Measurements from ENCODE around the gene ZNF526.

Gene ZNF526

DNA sequence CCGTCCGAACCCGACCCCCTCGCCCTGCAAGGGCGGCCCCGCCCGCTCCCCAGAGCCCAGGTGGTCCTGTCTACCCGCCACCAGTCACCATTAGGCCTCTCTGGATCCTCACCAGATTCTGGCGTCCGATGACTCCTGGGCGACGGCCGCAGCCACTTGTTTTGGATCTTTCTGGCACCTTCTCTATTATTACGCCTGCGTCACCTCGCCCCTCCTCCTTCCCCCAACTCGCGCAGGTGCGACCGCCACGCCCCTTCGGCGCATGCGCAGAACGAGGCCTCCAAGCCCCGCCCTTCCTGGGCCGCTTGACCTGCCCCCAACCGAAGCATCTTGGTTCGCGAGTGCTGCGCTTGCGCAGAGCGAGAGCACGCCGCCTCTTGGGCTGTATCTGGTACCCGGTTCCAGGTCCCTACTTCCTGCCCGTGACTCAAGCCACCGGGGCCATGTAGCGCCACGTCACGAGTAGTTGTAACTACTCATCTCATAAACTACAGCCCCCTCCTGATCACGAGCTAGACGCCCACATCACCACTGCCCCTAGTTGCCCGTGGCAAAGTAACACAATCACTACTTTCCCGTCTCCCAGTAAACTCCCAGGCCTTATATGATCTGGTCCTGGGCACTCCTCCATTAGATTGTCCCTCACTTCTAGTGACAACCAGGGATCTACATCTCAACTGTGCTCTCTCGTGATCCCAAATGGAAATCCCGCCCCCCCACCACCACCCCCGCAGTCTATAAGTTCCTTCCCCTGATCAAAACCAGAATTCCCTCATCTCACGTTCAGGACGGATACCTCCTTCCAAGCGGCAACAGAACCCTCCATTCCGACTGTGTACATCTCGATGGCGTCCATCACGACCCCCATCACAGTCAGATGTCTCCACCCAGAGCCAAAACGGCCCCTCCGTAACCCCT, 2.3 kb upstream of the ZNF526 start, which contains the start of gene DEDD2:
TSS of gene DEDD2 (minus strand) at position 158 of the 918 bp plus-strand sequence. CDS start 670 bp downstream, outside the sequence.
- Histone ChIP-seq H3K27ac (peak within 1 kb of the TSS; percentile 85), H3K27me3 (no peaks in the 10 kb centered on the region), H3K4me3 (peak within 1 kb of the TSS; percentile 93), H3K9ac (peak within 1 kb of the TSS; percentile 89), H3K4me2 (peak within 1 kb of the TSS; percentile 95), H3K36me3 (peaks cover 36% of the 10 kb centered on the region), H3K9me3 (no peaks in the 10 kb centered on the region), H3K4me1 (peaks cover 61% of the 10 kb centered on the region), H4K20me1 (peaks cover 68% of the 10 kb centered on the region)
- no peak for TF ChIP-seq Cebpa-rat (IDR thresholded peaks at IDR 0.05)

DNA sequence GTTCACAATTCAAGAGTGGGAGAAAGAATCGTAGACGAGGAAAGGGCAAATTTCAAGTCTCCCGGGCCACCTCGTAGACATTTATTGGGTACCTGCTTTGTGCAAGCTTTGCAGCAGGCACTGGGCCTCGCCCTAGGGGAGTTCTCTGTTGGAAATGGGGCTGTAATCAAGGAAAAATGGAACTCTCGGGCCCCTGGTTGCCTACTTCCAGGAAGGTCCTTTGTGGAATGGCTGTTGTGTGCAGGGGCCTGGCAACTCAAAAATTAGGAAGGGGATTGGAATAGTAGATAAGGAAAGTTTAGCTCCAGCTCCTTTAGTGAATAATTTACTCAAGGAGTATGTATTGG, 612 bp downstream of the ZNF526 start:
- Histone ChIP-seq H3K4me3 (peak overlapping the region; percentile 77), H3K4me2 (peak overlapping the region; percentile 95), H3K9ac (peak overlapping the region; percentile 89), H4K20me1 (peaks cover 66% of the 10 kb centered on the region), H3K27ac (peak overlapping the region; percentile 78), H3K9me3 (no peaks in the 10 kb centered on the region), H3K4me1 (peaks cover 43% of the 10 kb centered on the region), H3K36me3 (peaks cover 36% of the 10 kb centered on the region), H3K27me3 (no peaks in the 10 kb centered on the region)
- no peak for TF ChIP-seq Cebpa-rat (IDR thresholded peaks at IDR 0.05)

- Histone ChIP-seq H3K27me3 (no peaks in the 10 kb centered on the region), H3K4me2 (no peak overlapping the region), H3K4me3 (no peak overlapping the region), H3K36me3 (peaks cover 80% of the 10 kb centered on the region), H3K9ac (no peak overlapping the region), H3K4me1 (peaks cover 13% of the 10 kb centered on the region), H4K20me1 (peaks cover 94% of the 10 kb centered on the region), H3K27ac (no peak overlapping the region), H3K9me3 (no peaks in the 10 kb centered on the region)
- no peak for TF ChIP-seq Cebpa-rat (IDR thresholded peaks at IDR 0.05)
Measured at GRCh38 chr19:42224940-42225717, 5.0 kb downstream of the ZNF526 start.

GRCh38 chr19:42225718-42226292, 5.7 kb downstream of the ZNF526 start:
- H3K4me2 ChIP-seq, result no peak overlapping the region
- H3K4me1 ChIP-seq, result peaks cover 11% of the 10 kb centered on the region
- TF ChIP-seq Cebpa-rat (IDR thresholded peaks at IDR 0.05), result no peak
- H3K27ac ChIP-seq, result no peak overlapping the region
- H3K27me3 ChIP-seq, result no peaks in the 10 kb centered on the region
- peaks cover 86% of the 10 kb centered on the region for H3K36me3 ChIP-seq
- H3K9me3 ChIP-seq, result no peaks in the 10 kb centered on the region
- H4K20me1 ChIP-seq, result peaks cover 96% of the 10 kb centered on the region
- no peak overlapping the region for H3K9ac ChIP-seq
- no peak overlapping the region for H3K4me3 ChIP-seq

DNA sequence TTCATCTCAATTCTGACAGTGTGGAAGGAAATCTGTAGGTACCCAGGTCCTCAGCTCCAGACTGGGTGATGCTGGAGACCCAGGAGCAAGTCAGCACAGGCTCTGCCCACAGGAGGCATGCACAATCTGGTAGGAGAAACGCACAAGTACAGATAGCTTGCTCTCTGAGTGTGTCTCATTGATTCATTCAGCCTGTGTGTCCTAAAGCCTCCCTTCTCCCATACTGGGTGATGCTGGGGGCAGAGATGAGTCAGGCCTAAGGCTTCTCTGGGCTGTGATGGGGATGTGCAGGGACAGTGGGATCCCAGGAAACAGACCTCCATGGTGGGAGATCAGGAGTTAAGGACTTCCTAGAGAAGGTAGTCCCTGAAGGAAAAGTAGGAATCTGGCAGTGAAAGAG, 6.8 kb downstream of the ZNF526 start:
- peaks cover 4% of the 10 kb centered on the region; the same call in 1 of the 2 replicates for H3K4me1 ChIP-seq
- no peaks in the 10 kb centered on the region for H3K9me3 ChIP-seq
- H4K20me1 ChIP-seq, result peaks cover 96% of the 10 kb centered on the region
- no peak overlapping the region for H3K4me2 ChIP-seq
- H3K27ac ChIP-seq, result no peak overlapping the region
- no peak overlapping the region for H3K4me3 ChIP-seq
- H3K27me3 ChIP-seq, result no peaks in the 10 kb centered on the region
- peaks cover 96% of the 10 kb centered on the region for H3K36me3 ChIP-seq
- no peak overlapping the region for H3K9ac ChIP-seq
- no peak for TF ChIP-seq Cebpa-rat (IDR thresholded peaks at IDR 0.05)

- Histone ChIP-seq H3K27ac (no peak overlapping the region), H3K4me3 (no peak overlapping the region), H3K4me1 (peaks cover 10% of the 10 kb centered on the region; the same call in 1 of the 2 replicates), H3K9ac (no peak overlapping the region), H3K4me2 (no peak overlapping the region), H3K27me3 (no peaks in the 10 kb centered on the region), H4K20me1 (peaks cover 94% of the 10 kb centered on the region), H3K36me3 (peaks cover 97% of the 10 kb centered on the region), H3K9me3 (no peaks in the 10 kb centered on the region)
- no peak for TF ChIP-seq Cebpa-rat (IDR thresholded peaks at IDR 0.05)
Measured at GRCh38 chr19:42228641-42229040, 8.5 kb downstream of the ZNF526 start.

- no peak overlapping the region for H3K4me2 ChIP-seq
- no peak for TF ChIP-seq Cebpa-rat (IDR thresholded peaks at IDR 0.05)
- H3K27ac ChIP-seq, result no peak overlapping the region
- H3K27me3 ChIP-seq, result no peaks in the 10 kb centered on the region
- no peaks in the 10 kb centered on the region for H3K9me3 ChIP-seq
- H4K20me1 ChIP-seq, result peaks cover 97% of the 10 kb centered on the region
- H3K4me1 ChIP-seq, result peaks cover 10% of the 10 kb centered on the region; the same call in 1 of the 2 replicates
- H3K36me3 ChIP-seq, result peaks cover 98% of the 10 kb centered on the region
- no peak overlapping the region for H3K4me3 ChIP-seq
- H3K9ac ChIP-seq, result no peak overlapping the region
Measured at GRCh38 chr19:42229301-42229854, 9.3 kb downstream of the ZNF526 start.

DNA sequence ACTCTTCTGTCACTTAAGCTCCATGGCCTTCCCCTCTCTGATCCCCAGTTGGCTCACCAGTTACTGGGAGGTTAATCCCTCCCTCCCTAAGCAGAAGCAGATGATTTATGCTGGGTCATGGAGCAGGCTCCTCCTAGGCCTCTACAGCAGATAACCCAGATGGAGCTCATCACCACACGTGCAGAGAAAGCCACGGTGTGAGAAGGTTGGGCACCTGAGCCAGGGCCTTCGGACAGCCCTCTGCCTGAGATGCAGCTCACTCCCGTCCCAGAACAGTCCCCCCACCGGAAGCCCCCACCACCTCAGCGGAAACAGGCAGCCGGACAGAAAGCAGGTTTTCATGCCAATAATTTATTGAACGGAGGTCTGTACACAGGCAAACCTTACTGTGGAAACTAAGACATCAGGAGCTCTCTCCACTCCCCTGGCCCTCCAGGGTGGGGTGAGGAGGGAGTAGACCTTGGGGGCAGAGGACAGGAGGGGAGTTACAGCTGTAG, 9.8 kb downstream of the ZNF526 start:
- no peak overlapping the region for H3K4me3 ChIP-seq
- H3K9me3 ChIP-seq, result no peaks in the 10 kb centered on the region
- H4K20me1 ChIP-seq, result peaks cover 97% of the 10 kb centered on the region
- no peaks in the 10 kb centered on the region for H3K27me3 ChIP-seq
- no peak overlapping the region for H3K9ac ChIP-seq
- H3K4me1 ChIP-seq, result peaks cover 10% of the 10 kb centered on the region; the same call in 1 of the 2 replicates
- H3K27ac ChIP-seq, result no peak overlapping the region
- peaks cover 98% of the 10 kb centered on the region for H3K36me3 ChIP-seq
- no peak for TF ChIP-seq Cebpa-rat (IDR thresholded peaks at IDR 0.05)
- H3K4me2 ChIP-seq, result no peak overlapping the region

- Histone ChIP-seq H3K9me3 (no peaks in the 10 kb centered on the region), H3K36me3 (peaks cover 98% of the 10 kb centered on the region), H3K4me2 (no peak overlapping the region), H3K9ac (no peak overlapping the region), H4K20me1 (peaks cover 97% of the 10 kb centered on the region), H3K27ac (no peak overlapping the region), H3K27me3 (no peaks in the 10 kb centered on the region), H3K4me3 (no peak overlapping the region), H3K4me1 (peaks cover 10% of the 10 kb centered on the region; the same call in 1 of the 2 replicates)
- TF ChIP-seq Cebpa-rat (IDR thresholded peaks at IDR 0.05), result no peak
Measured at GRCh38 chr19:42230571-42230970, 10.5 kb downstream of the ZNF526 start.
